ENCODE data around the gene RNF123.
"Not testable (repeated sequence)": the region's sequence is repeated elsewhere in the genome, so short reads cannot be mapped to it uniquely, and the experiment has no call there.

- TF ChIP-seq CTCF (IDR thresholded peaks at IDR 0.05); ZFX (IDR thresholded peaks at IDR 0.05; ENCODE audit: borderline replicate concordance): not testable (repeated sequence)
These were observed 6.1 kb downstream of the RNF123 start for GRCh38 chr3:49695350-49696015.

Measured in 22Rv1 (cell line).